BLaER1 treated with 17β-estradiol and CSF1 and Interleukin-3, amounts not matched to agents 10 nM and 100 nM (cell line): ENCODE results near the gene CALM3.

Source experiments
- H3K27ac ChIP-seq, 11 experiments: shearing (Covaris generic); formaldehyde crosslinking; 2 replicates each; pipeline ENCODE4 v1.8.1; 2022
- H3K27me3 ChIP-seq, 11 experiments: shearing (Covaris generic); formaldehyde crosslinking; 2 replicates each; pipeline ENCODE4 v1.8.1; 2022
- H3K36me3 ChIP-seq, 11 experiments: shearing (Covaris generic); formaldehyde crosslinking; 2 replicates each; pipeline ENCODE4 v1.8.1; 2022
- H3K4me1 ChIP-seq, 10 experiments: shearing (Covaris generic); formaldehyde crosslinking; 2 replicates each; pipeline ENCODE4 v1.8.1; 2022
- H3K4me2 ChIP-seq, 11 experiments: shearing (Covaris generic); formaldehyde crosslinking; 2 replicates each; pipeline ENCODE4 v1.8.1; 2022
- H3K4me3 ChIP-seq, 10 experiments: shearing (Covaris generic); formaldehyde crosslinking; 2 replicates each; pipeline ENCODE4 v1.8.1; 2022
- H3K9ac ChIP-seq, 11 experiments: shearing (Covaris generic); formaldehyde crosslinking; 2 replicates each; pipeline ENCODE4 v1.8.1; 2022
- H3K9me3 ChIP-seq, 11 experiments: shearing (Covaris generic); formaldehyde crosslinking; replicated peaks in 1 of 11; 2 replicates each; pipeline ENCODE4 v1.8.1; 2022
- H4K20me1 ChIP-seq, 11 experiments: shearing (Covaris generic); formaldehyde crosslinking; 2 replicates each; pipeline ENCODE4 v1.8.1; 2022
- Cebpa-rat ChIP-seq, 11 experiments: shearing (Covaris generic); IDR thresholded peaks; 2 replicates each; pipeline ENCODE4 v1.8.1; 2022

The CALM3 gene

GRCh38 chr19:46654621-46655152, 53.6 kb downstream of the CALM3 start:
- H3K4me1 ChIP-seq, result peaks cover 7 to 28% (median 20%) of the 10 kb centered on the region in 10 experiments; a peak in 19 of 20 replicates
- no peaks in the 10 kb centered on the region for H3K9me3 ChIP-seq
- H3K9ac ChIP-seq, result no peak overlapping the region
- 0 out of 22 replicates have a peak, but pooled peaks cover 0 to under 1% (median 0%) of the 10 kb centered on the region in 11 experiments for H4K20me1 ChIP-seq
- H3K4me2 ChIP-seq, result peak overlapping the region in 4 of 11 experiments; percentile 7 to 29 (median 18); a peak in 2 of 22 replicates
- H3K36me3 ChIP-seq, result 0 out of 22 replicates have a peak, but pooled peaks cover 0 to 4% (median 0%) of the 10 kb centered on the region in 11 experiments
- H3K27ac ChIP-seq, result no peak overlapping the region
- no peak for TF ChIP-seq Cebpa-rat (IDR thresholded peaks at IDR 0.05)
- H3K4me3 ChIP-seq, result no peak overlapping the region
- H3K27me3 ChIP-seq, result peaks cover 0 to 13% (median 0%) of the 10 kb centered on the region in 11 experiments; a peak in 2 of 22 replicates

DNA sequence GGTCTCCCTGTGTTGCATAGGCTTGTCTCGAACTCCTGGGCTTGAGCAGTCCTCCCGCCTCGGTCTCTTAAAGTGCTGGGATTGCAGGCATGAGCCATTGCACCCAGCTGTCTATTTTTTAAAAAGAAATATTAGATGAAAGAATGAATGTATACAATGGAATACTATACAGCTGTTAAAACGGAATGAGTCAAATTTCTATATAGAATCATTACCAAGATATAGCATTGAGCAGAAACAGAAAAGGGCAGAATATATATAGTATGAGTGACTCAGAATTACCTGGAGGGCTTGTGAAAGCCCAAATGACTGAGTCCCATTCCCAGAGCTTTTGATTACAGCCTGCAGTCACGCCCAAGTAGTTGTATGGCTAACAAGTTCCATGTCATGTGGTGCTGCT, 55.4 kb downstream of the CALM3 start:
- Histone ChIP-seq H3K27me3 (peaks cover 0 to 24% (median 0%) of the 10 kb centered on the region in 11 experiments; a peak in 5 of 22 replicates), H3K4me3 (no peak overlapping the region), H3K4me2 (no peak overlapping the region), H4K20me1 (peaks cover 0 to 11% (median 0%) of the 10 kb centered on the region in 11 experiments; a peak in 4 of 22 replicates), H3K36me3 (0 out of 22 replicates have a peak, but pooled peaks cover 0 to 4% (median 0%) of the 10 kb centered on the region in 11 experiments), H3K9me3 (no peaks in the 10 kb centered on the region), H3K4me1 (peaks cover 19 to 41% (median 33%) of the 10 kb centered on the region in 10 experiments), H3K9ac (no peak overlapping the region), H3K27ac (no peak overlapping the region)
- no peak for TF ChIP-seq Cebpa-rat (IDR thresholded peaks at IDR 0.05)

DNA sequence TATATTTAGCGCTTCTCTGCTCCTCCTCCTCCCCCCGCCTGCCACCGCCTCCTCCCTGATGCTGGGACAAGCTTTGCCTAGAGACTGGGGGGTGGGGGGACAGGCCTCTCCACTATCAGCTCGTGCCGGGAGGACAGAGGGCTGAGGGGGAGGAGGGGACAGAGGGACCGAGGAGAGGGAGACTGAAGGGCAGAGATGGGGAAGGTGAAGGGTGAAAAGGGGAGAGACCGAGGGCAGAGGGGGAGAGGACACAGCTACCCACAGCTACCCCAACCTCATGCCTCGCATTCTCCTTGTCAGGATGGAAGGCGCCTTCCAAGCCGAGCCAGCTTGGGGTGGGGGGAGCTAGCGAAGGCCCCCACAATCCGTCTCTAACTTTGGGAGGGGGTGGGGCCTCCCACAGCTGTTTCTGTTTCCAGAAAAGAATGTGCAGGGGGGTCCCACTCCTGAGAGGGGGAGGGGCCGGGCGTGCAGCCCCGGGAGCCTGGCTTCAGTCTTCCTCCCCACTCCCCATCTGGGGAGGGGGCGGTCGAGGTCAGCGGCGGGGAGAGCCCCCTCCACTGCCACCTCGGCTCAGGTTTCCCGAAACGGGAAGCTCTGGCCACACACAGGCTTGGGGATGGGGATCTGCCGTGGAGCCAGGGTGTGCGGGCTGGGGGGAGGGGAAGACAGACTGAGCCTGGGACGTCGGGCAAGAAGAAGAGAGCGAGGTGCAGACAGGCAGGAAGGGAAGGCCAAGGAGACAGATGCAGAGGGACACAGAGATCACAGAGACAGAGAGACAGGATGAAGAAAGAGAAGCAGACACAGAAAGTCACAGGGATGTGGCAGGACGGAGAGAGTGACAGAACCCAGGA, 58.2 kb downstream of the CALM3 start:
- TF ChIP-seq Cebpa-rat (IDR thresholded peaks at IDR 0.05), result no peak
- Histone ChIP-seq H3K27me3 (peaks cover 0 to 24% (median 0%) of the 10 kb centered on the region in 11 experiments; a peak in 5 of 22 replicates), H4K20me1 (peaks cover 0 to 12% (median 0%) of the 10 kb centered on the region in 11 experiments; a peak in 4 of 22 replicates), H3K36me3 (no peaks in the 10 kb centered on the region), H3K27ac (no peak overlapping the region), H3K9ac (peak overlapping the region in 10 of 11 experiments; percentile 3 to 82 (median 74); a peak in 13 of 22 replicates), H3K4me2 (peak overlapping the region; percentile 96 to 100 (median 99)), H3K4me1 (peaks cover 22 to 43% (median 39%) of the 10 kb centered on the region in 10 experiments), H3K9me3 (no peaks in the 10 kb centered on the region), H3K4me3 (peak overlapping the region; percentile 56 to 74 (median 64); a peak in 19 of 20 replicates)

DNA sequence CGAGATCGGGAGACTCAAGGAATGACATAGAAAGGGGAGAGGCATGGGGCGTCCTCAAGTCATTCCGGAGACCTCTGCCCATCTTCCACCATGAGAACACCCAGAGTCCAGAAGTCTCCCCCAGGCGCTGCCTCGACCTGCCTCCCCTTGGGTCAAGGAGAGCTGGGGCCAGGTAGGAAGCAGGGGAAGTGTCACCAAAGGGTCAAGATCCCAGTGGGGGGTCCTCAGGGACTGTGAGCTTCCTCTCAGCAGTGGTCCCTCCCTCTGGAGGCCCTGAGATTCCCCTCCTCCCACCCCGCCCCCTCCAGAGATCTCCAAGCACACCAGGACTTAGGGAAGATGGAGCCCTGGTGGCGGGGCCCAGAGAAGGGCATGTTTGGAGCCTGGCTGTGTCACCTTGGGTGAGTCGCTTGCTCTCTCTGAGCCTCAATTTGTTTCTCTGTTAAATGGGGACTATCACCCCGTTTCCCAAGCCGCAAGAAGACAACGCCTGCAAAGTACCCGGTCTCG, 58.9 kb downstream of the CALM3 start:
- peak overlapping the region in 4 of 11 experiments; percentile 55 to 63 (median 59); a peak in 4 of 22 replicates for H3K27ac ChIP-seq
- peak overlapping the region; percentile 96 to 100 (median 99) for H3K4me2 ChIP-seq
- peaks cover 22 to 38% (median 34%) of the 10 kb centered on the region in 10 experiments for H3K4me1 ChIP-seq
- H3K27me3 ChIP-seq, result peaks cover 0 to 24% (median 0%) of the 10 kb centered on the region in 11 experiments; a peak in 5 of 22 replicates
- peaks cover 0 to 12% (median 0%) of the 10 kb centered on the region in 11 experiments; a peak in 4 of 22 replicates for H4K20me1 ChIP-seq
- no peaks in the 10 kb centered on the region for H3K9me3 ChIP-seq
- peak overlapping the region; percentile 56 to 74 (median 64) for H3K4me3 ChIP-seq
- H3K9ac ChIP-seq, result peak overlapping the region; percentile 62 to 82 (median 72); a peak in 19 of 22 replicates
- no peaks in the 10 kb centered on the region for H3K36me3 ChIP-seq
- TF ChIP-seq Cebpa-rat (IDR thresholded peaks at IDR 0.05), result no peak
